Gastroesophageal sphincter (tissue), 3 donors: Measurements from ENCODE around the gene IPO4.

Source experiments
- CTCF ChIP-seq, 4 experiments: fragments of 200-600 bp in 2 of 4; fragments of 450-650 bp in 2 of 4; sonication (generic) in 1 of 4; IDR thresholded peaks; one replicate each; pipeline ENCODE4 v1.5.1; 2017 to 2019; ENCODE audit warnings: antibody characterized with exemption in 4 of 4, mild to moderate bottlenecking in 2 of 4, moderate library complexity in 2 of 4
- POLR2A ChIP-seq, 2 donors: fragments of 450-650 bp; IDR thresholded peaks; one replicate each; pipeline ENCODE4 v1.6.1; 2017; ENCODE audit warnings: antibody characterized with exemption in 2 of 2, mild to moderate bottlenecking in 2 of 2, moderate library complexity in 1 of 2
- POLR2AphosphoS5 ChIP-seq: sonication (generic); formaldehyde crosslinking; IDR thresholded peaks from one replicate; pipeline ENCODE4 v1.6.1; 2017; ENCODE audit warnings: antibody characterized with exemption

- TF ChIP-seq POLR2A (IDR thresholded peaks at IDR 0.05) (no peak), CTCF (IDR thresholded peaks at IDR 0.05) (no peak), POLR2AphosphoS5 (no peak)
Observed at GRCh38 chr14:24138396-24139271, 50.0 kb downstream of the IPO4 start.
